GM18861 (cell line): ENCODE measurements around the gene BICRAL.
A peak's percentile ranks its signal among the peaks of the same experiment; 100 is the strongest.
"Not testable (repeated sequence)": the region's sequence is repeated elsewhere in the genome, so short reads cannot be mapped to it uniquely, and the experiment has no call there.

Source experiments
- ATAC-seq: cut with Tn5 transposase; IDR thresholded peaks from one replicate; pipeline ENCODE4 v1.9.1; 2021; ENCODE audit not compliant: unreplicated experiment

BICRAL gene

DNA sequence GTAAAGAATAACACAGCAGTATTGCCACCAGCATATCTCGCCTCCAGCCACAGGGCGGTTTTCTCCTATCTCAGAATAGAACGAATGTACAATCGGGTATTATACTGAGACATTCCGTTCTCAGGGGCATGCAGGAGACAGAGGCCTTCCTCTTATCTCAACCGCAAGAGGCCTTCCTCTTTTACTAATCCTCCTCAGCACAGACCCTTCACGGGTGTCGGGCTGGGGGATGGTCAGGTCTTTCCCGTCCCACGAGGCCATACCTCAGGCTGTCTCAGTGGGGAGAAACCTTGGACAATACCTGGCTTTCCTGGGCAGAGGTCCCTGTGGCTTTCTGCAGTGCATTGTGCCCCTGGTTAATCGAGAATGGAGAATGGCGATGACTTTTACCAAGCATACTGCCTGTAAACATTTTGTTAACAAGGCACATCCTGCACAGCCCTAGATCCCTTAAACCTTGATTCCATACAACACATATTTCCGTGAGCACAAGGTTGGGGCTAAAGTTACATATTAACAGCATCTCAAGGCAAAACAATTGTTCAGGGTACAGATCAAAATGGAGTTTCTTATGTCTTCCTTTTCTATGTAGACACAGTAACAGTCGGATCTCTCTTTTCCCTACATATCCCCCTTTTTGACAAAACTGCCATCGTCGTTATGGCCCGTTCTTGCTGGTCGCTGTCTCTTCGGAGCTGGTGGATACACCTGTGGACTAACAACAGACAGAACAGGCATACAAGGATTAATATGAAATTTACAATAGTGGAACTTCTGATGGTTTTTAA, 112.4 kb downstream of the BICRAL start:
- not testable (repeated sequence) for ATAC-seq

DNA sequence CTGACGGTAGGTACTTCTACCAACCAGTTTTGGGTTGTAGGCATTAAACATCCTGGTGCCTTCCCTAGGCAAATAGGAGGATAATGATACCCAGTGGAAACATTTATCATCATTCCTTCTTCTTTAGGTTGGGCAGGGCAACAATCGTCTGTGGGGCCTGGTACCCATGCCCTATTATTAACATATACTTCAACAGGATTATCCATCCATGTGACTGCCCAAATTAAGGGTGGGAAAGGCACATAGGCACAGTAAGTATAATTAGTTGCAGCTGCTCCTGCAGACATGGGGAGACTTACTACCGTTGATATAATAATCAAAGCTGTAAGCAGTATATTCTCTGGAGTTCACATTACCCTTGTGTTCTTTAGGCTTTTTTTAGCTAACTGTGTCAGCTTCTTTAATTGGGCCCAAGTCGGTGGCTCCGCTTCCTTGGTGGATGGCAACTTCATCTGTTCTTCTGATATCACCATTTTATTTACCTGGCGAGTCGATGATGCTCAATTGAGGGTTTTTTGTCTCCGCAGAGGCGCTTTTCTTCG, 114.4 kb downstream of the BICRAL start:
- no peak for ATAC-seq

DNA sequence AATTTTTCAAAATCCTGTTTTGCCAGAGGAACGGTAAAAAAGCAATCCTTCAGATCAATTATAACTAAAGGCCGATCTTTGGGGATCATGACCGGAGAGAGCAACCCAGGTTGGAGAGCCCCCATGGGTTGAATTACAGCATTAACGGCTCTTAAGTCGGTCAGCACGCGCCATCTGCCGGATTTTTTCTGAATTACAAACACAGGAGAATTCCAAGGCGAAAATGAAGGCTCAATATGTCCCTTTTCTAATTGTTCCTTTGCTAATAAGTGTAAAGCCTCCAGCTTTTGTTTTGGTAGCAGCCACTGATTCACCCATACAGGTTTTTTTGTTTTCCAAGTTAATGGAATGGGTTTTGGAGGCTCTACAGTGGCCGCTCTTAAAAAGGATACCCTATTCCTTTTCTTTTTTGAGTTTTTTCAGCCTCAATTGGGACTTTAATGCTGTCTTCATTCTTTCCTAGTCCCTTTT, 117.1 kb downstream of the BICRAL start:
- ATAC-seq: no peak

DNA sequence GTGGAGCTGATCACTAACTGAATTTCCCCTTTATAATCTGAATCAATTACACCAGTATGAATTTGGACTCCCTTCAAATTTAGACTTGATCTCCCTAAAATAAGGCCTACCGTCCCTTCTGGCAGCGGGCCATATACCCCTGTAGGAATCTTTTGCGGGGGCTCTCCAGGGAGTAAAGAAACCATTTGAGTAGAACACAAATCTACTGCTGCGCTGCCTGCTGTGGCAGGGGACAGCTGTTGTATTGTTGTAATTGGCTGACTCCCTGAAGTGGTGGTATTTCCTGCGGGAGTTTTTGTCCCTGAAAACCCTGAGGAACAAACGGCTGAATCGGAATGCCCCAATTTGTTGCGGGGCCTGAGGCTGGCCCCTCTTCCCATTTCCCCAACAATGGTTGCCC, 118.0 kb downstream of the BICRAL start:
- ATAC-seq: no peak

DNA sequence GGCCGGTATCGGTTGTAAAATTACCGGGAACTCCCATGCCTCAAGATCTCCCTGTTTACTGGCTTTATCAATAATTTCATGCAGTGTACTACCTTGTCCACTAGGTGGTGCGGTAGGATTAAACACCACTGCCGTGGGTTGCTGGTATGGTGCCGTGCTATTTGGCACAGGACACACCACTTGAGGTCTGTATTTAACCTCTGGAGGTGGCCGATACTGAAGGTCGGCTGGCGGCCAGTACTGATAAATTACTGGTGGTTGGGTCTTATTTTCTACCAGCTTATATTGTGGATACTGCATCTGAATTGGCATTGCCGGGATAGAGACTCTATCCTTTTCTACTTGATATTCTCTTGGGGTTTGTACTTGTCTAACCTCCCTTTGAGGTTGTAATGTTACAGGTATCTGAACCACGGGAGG, 119.7 kb downstream of the BICRAL start:
- peak; percentile 74 for ATAC-seq

DNA sequence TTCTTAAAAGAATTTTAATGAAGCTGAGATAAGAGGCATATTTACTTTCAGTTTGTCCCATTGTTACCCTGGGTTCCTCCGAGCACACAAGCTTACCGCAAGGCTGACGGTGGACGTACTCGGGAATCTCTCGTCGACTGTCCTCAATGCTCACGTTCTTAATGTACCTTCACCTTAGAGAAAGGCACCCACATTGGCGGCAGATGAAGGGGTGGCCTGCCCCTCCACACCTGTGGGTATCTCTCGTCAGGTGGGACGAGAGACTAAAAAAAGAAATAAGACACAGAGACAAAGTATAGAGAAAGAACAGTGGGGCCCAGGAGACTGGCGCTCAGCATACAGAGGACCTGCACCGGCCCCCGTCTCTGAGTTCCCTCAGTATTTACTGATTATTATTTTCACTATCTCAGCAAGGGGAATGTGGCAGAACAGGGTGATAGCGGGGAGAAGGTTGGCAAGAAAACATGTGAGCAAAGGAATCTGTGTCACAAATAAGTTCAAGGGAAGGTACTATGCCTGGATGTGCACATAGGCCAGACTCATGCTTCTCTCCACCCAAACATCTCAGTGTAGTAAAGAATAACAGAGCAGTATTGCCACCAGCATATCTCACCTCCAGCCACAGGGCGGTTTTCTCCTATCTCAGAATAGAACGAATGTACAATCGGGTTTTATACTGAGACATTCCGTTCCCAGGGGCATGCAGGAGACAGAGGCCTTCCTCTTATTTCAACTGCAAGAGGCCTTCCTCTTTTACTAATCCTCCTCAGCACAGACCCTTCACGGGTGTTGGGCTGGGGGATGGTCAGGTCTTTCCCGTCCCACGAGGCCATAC, 120.8 kb downstream of the BICRAL start:
- not testable (repeated sequence) for ATAC-seq

DNA sequence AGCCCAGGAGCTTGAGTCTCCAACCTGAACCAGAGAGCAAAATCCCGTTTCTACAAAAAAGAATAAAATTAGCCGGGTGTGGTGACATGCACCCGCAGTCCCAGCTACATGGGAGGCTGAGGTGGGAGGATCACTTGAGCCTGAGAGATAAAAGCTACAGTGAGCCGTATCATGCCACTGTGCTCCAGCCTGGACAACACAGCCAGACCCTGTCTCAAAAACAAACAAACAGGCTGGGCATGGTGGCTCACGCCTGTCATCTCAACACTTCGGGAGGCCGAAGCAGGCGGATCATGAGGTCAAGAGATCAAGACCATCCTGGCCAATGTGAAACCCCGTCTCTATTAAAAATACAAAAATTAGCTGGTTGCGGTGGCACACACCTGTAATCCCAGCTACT, 122.6 kb downstream of the BICRAL start:
- no peak for ATAC-seq

DNA sequence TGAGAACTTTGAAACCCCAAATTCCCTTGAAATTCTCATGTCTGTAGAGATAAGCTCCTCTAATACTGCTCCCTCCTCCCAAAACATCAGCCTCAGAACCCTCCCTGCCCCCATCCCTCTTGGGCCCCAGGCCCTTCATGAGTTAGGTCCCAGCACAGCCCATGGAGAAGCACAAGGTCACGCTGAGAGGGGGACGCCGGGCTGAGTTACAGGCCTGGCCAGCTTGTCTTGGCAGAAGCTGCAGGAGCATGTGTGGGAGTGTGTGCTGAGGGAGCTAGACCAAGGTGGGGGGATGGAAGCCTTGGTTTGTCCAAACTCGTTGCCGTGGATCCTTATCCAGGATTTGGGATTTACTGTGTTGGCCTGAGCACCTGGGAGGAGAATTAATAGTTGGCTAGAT, 125.5 kb downstream of the BICRAL start:
- ATAC-seq: no peak

DNA sequence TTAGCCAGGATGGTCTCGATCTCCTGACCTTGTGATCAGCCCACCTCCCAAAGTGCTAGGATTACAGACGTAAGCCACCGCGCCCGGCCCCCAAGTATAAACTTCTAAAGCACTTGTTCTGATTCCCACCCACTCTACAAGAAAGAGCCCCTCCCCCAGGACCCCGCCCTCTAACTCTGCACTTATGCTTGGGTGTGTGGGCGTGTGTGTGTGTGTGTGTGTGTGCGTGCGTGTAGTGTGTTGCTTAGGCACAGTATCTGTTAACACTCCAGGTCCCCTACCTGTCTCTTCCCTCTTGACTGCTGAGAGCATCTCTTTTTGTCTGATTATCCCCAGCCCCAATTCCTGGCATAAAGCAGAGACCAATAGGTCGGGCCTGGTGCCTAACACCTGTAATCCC, 128.0 kb downstream of the BICRAL start:
- no peak for ATAC-seq

DNA sequence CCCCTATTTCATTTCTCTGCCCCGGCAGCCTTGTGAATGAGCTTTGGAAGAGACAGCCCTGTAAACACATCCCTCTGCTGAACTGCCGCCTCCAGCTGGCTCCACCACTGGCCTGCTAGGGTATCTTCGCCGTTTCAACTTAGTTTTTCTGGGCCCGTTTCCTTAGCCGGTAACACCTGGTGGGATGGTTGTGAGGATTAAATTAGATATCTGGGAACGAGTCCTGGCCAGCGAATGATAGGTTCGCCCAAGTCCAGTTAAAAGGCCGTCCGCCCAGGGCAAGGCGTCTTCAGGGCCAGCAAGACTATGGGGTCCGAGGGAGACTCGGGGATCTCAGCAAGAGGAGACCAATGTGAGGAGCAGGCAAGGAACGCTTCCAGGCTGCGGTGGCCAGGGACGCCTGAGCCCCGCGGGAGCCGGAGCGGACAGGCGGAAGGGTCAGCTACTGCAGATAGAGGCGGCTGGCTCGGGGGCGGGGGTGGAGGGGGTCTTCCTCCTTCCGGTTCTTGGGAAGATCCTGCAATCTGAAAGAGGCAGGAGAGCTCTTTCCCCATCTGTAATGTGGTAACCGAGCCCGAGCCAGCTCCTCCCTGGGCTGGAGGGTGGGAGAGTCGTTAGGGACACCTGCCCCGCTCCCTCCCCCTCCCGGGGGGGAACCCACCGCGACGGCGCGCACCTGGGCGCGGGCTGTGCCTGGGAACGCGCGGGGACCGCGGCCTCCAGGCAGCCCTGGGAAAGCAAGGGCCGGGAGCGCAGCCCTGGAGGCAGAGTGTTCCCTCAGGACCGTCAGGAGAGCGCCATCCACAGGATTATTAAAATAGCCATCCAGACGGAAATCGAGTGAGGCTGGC, 129.5 kb downstream of the BICRAL start:
- no peak for ATAC-seq

DNA sequence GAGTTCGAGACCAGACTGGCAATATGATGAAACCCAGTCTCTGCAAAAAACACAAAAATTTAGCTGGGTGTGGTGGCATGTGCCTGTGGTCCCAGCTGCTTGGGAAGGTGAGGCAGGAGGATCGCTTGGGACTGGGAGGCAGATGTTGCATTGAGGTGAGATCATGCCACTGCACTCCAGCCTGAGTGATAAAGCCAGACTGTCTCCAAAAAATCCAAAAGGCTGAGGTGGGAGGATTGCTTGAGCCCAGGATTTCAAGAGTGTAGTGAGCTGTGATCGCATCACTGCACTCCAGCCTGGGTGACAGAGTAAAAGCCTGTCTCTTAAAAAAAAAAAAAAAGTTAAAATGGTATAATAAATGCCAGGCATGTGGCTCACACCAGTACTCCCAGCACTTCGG, 132.7 kb downstream of the BICRAL start:
- ATAC-seq: no peak

DNA sequence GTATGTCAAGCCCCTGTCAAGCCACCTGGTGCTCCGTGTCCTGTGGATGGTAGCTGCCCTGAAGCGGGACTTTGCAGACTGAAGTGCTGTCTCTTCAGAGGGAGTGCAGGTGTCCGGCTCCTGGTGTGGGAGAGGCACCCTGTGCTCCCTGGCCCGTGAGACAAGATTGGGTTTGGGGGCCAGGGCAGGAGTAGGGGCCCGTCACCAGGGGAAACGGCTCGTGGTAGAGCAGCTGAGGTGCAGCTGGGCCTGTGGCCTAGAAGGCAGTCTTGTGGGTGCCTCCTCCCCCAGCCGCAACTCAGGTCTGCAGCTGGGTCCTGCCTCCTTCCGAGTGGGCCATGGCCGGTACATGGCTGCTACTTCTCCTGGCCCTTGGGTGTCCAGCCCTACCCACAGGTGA, 133.9 kb downstream of the BICRAL start, which contains the start of gene PTCRA:
Gene PTCRA, plus strand, starts transcription at position 322 of the 400 bp plus-strand sequence. Its CDS starts 17 bp downstream, at position 339.
- no peak for ATAC-seq

DNA sequence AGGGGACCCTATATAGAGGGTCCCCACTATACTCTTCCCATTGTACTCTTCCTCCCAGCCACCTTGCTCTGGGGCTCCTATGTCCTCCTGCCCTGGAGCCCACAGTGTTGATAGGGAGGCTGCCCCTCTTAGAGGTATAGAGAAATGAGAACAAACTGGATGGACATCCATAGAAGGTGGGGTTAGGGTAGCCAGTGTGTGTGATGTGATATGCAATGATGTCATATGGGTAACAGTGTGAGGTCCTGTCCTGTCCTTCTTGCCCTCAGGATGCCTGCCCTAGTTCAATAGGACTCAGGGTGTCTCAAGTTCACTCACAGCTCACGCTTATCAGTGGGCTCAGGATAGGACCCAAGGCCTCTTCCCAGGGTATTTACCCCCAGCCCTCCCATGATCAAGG, 134.4 kb downstream of the BICRAL start:
- no peak for ATAC-seq
